H1 (cell line): ENCODE data around the gene HAGH. TPM values are rescaled to one million over a fixed set of nuclear protein-coding genes. Genes with fewer than 3 reads are reported as not detected.

ENCODE experiments used
- CHD7 ChIP-seq: fragments of 300-600 bp; sonication (generic); IDR thresholded peaks from 2 replicates; pipeline ENCODE4 v1.7.1; 2012; ENCODE audit warnings: low read length, moderate library complexity, mild to moderate bottlenecking, inconsistent platforms; ENCODE audit not compliant: insufficient replicate concordance
- E2F6 ChIP-seq: IDR thresholded peaks from 2 replicates; pipeline ENCODE4 v1.6.1; 2012; ENCODE audit warnings: inconsistent platforms
- EGR1 ChIP-seq: IDR thresholded peaks from 2 replicates; pipeline ENCODE4 v1.6.1; 2011; ENCODE audit warnings: low read depth, low read length, borderline replicate concordance
- GTF2F1 ChIP-seq: IDR thresholded peaks from 2 replicates; pipeline ENCODE4 v1.6.1; 2012; ENCODE audit warnings: low read depth, low read length, improper control_type of control experiment, borderline replicate concordance
- NRF1 ChIP-seq: IDR thresholded peaks from 2 replicates; pipeline ENCODE4 v1.6.1; 2011; ENCODE audit warnings: mild to moderate bottlenecking, low read depth, low read length, improper control_type of control experiment
- POU5F1 ChIP-seq: IDR thresholded peaks from 2 replicates; pipeline ENCODE4 v1.6.1; 2011; ENCODE audit warnings: low read depth, mild to moderate bottlenecking, low read length, moderate library complexity
- SIN3A ChIP-seq, 2 experiments: IDR thresholded peaks in 1 of 2; conservative IDR thresholded peaks in 1 of 2; 2 replicates each; pipeline ENCODE4 v1.6.1; 2011 to 2012; ENCODE audit warnings: low read length in 2 of 2, improper control_type of control experiment in 1 of 2, low read depth in 1 of 2, mild to moderate bottlenecking in 1 of 2
- SP2 ChIP-seq: IDR thresholded peaks from 2 replicates; pipeline ENCODE4 v1.6.1; 2012; ENCODE audit warnings: mild to moderate bottlenecking, low read length, inconsistent platforms
- TAF1 ChIP-seq: IDR thresholded peaks from 2 replicates; pipeline ENCODE4 v1.6.1; 2011; ENCODE audit warnings: mild to moderate bottlenecking, low read depth, low read length
- polyA plus RNA-seq, 7 experiments: library from polyadenylated mRNA; depleted of rRNA in 3 of 7; stranded (reverse) in 5 of 7; unstranded in 2 of 7; fragments of >200 nt in 5 of 7; fragments of 200-250 nt in 2 of 7; gene quantifications; 1 replicate in 5 of 7; 2 replicates in 1 of 7; 4 replicates in 1 of 7; pipeline versions ENCODE4 v1.2.1 to v1.2.3, GENCODE V29; 2011 to 2013; ENCODE audit warnings: missing spikeins in 2 of 7, mixed read lengths in 2 of 7
- total RNA-seq: library from RNA; stranded (reverse); fragmentation: NEBNext Ultra II Directional; extraction: Animal tissue kit (Norgen Biotek cat#: 25700); gene quantifications from 2 replicates; pipeline ENCODE4 v1.2.1, GENCODE V29; 2021

Gene HAGH
- total and polyA plus RNA-seq, 2 of the 8 experiments (the other 6 are each of a cell fraction or from before 2014, with no cell fraction given) = 28.7 to 40.6 TPM

DNA sequence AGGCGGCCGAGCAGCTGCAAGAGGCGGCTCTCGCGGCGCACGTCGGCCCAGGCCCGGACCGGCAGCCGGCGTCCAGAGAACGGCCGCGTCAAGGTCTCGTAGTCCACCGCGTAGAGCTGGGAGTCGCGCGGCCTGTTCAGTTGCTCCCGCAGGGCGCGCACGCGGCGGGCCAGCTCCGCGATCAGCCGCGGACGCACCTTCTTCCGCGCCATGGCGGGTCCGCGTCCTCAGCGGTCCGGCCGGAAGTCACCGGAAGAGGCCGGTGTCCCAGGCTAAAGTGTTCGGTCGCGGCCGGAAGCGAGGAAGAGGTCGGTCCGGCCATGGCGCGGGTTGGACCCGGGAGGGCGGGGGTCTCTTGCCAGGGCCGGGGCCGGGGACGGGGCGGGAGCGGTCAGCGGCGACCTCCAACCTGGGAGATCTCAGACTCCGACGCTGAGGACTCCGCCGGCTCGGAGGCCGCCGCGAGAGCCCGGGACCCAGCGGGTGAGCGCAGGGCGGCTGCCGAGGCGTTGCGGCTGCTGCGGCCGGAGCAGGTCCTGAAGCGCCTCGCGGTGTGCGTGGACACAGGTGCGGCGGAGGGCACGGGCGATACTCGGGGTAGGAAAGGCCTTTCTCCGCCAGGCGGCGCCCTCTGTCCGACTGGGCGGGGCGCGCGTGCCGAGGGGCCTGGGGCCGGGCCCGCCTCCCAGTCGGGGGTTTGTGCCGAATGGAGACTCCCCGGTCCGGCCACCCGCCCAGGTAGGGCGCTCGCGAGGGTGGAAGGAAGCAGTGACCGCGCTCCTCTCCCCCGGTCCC is 53.5 kb downstream of the HAGH start, which contains the start of gene MRPS34 (continued):
- TF ChIP-seq CHD7 (no peak), E2F6 (peak; percentile 75), SIN3A (conservative IDR thresholded peaks at IDR 0.05 in 1 of 2, IDR thresholded peaks at IDR 0.05 in 1 of 2; ENCODE audit: low read depth in 1 of 2, low read length in 2 of 2) (peak; percentile 86 to 88; a peak in 2 of 4 replicates), GTF2F1 (no peak), NRF1 (no peak), EGR1 (peak; percentile 51; the same call in 1 of the 2 replicates), SP2 (no peak), TAF1 (peak; percentile 94), POU5F1 (no peak)
